GM21447 (cell line): ENCODE results near the gene RASSF3.

ENCODE experiments used
- ATAC-seq: cut with Tn5 transposase; IDR thresholded peaks from one replicate; pipeline ENCODE4 v1.9.1; 2021; ENCODE audit not compliant: unreplicated experiment

RASSF3 gene

DNA sequence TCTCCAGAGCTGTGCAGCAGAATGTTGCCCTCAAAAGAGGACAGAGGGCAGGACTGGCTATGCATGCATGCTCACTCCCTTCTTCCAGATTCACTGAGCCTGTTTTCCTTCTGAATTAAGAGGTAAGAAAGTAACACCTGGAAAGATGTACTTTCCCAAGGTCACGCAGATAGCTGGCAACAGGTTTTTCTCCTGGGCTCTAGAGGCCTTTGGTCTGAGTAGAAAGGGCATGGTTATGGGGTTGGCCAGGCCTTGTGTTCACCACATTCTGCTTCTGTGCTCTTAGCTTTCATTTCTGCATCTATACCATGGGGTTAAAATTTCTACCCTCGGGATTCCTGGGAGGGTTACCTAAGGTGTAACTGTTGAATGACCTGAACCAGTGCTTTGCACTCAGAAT lies 57.5 kb downstream of the RASSF3 start:
- ATAC-seq = no peak

GRCh38 chr12:64669270-64669842 lies 59.1 kb downstream of the RASSF3 start:
- peak; percentile 72 for ATAC-seq

GRCh38 chr12:64670019-64670418 lies 59.7 kb downstream of the RASSF3 start:
- ATAC-seq = no peak

DNA sequence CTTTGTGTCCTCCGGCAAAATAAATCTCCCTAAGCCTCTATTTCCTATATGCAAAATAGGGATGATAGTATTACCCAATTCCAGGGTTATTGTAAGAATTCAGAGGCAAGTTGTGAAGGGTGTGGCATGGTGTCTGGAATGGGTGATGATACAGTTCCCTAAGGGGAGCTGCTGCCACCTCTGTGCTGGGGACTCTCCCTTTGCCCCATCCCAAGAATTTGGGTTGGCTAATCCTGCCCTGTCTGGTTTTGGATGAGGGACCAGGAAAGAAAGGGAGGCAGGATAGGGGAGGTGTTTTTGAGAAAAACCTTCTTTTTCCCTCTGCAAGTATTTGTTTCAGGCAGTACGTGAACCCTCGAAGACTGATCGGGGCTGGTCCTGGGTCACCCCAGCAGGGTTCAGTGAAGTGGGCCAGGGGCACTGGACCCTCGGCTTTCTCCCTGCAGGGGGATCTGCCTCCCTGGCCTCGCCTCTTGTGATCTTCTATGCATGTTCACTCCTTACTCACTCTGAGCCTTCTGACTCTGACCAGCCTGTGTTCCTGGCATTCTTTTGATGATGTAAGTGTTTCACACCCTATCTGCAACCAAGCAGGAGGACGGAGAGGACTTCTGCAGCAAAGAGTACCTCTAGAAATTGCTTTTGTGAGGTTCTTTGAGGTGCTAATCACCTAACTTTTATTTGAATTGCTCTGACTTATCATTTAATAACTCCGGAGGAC lies 60.8 kb downstream of the RASSF3 start:
- no peak for ATAC-seq

DNA sequence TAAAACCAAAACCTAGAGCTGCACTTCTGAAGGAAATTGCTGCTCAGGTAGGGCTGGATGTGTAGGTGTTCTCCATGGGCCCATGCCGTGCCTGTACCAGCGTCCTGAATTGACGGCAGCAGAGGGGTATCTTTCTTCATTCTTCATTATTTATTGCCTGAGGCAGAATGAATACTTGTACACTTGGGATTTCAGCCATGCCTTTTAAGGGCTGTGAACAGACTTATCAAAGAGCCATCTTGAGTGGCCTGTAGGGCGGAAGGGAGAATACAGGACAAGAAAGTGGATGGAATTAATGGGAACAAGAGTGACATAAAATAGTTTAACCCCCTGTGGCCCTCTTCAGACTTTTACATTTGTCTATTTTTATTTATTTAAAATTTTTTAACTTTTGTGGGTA lies 61.4 kb downstream of the RASSF3 start:
- ATAC-seq = no peak

DNA sequence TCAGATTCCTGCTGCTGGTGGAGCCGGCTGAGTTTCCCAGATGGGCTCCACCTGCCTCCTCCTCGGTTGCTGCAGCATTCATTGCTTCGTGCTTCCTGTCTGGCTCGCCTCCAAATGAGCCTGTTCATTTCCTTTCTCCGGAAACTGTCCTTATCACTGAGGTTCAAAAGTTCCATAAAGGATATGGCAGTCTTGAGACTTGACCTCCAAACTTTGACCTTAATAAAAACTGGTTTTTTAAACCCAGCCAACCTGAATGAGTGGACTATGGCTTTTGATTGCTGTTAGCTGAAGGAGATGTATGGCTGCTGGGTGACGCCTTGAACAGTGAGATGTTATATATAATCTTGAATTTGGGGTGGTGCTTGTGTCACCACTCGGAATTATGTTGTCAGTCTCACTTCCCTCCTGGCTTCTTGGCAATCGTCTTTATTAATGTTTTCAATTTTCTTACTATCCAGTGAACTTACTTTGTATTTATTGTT lies 62.7 kb downstream of the RASSF3 start:
- ATAC-seq = no peak

- no peak for ATAC-seq
Measured at GRCh38 chr12:64673490-64674169, 63.3 kb downstream of the RASSF3 start.

- no peak for ATAC-seq
Measured at GRCh38 chr12:64674367-64674922, 64.2 kb downstream of the RASSF3 start.

DNA sequence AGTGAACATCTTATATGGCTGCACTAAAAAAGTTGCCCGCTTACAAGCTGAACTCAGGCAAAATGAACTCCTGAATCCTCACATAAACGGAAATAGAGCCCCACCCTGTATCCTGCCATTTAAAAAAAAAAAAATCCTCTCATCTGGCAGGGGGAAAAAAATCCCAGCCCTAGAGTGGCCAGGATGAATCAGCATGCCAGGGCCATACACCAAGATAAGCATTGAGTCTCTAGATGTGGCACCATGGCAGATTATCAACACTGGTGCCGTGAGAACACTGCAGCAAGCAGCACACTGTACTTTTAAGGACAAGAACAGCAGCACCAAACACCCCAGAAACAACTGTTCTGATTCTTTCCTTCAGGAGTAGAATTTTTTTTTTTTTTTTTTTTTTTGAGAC lies 65.5 kb downstream of the RASSF3 start:
- no peak for ATAC-seq

DNA sequence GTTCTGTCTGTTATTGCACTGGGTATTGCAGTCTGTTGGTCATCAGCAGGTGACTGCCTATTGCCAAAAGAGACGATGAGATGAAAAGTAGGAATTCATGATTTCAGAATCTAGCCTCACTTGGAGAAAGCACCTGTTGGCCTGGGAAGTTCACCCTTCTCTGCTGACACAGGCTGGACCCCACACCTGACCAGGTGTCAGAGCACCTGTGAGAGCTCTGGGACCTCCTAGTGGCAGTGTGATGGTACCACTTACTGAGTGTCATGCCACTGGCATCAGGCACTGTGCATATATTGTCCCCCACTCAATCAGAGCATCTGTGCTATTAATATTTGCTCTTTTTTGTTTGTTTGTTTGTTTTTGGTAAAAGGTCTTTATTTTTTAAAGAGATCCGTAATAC lies 68.0 kb downstream of the RASSF3 start:
- no peak for ATAC-seq

DNA sequence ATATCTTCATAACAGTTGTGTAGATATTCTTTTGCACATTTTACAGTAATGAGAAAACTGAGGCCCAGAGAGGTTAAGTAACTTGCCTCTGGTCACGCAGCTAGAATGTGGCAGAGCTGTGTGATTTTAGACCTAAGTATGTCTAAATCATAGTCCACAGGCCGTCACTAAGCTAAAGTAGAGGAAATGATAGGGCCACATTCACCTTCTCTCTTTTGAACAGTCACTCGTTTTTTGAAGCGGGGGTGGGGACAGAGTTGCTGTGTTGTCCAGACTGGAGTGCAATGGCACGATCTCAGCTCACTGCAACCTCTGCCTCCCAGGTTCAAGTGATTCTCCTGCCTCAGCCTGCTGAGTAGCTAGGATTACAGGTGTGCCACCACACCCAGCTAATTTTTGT lies 68.5 kb downstream of the RASSF3 start:
- ATAC-seq = no peak

DNA sequence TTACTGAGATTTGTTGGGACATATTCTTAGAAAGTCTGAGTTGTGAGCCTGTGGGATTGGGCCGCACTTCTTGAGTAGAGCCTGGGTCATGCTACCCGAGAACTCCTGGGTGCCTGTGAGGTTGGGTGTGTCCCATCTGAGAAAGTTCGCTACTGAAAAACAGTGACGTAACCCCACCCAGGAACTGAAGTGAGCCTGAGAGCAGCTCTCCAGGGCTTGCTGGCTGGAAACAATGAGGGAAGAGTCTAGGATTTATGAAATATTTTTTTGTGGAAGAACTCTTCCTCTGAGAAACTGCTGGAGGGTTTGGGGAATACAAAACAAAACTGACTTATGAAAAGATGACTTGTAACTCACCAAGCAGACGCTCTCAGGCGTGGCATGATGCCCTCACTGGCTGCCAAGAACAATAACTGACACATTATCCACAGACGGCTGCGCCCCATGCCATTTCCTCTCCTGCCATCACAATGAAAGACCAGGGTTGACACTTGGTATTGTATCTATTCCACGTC lies 69.2 kb downstream of the RASSF3 start:
- peak; percentile 40 for ATAC-seq

GRCh38 chr12:64680235-64680634 lies 69.9 kb downstream of the RASSF3 start:
- ATAC-seq = no peak

DNA sequence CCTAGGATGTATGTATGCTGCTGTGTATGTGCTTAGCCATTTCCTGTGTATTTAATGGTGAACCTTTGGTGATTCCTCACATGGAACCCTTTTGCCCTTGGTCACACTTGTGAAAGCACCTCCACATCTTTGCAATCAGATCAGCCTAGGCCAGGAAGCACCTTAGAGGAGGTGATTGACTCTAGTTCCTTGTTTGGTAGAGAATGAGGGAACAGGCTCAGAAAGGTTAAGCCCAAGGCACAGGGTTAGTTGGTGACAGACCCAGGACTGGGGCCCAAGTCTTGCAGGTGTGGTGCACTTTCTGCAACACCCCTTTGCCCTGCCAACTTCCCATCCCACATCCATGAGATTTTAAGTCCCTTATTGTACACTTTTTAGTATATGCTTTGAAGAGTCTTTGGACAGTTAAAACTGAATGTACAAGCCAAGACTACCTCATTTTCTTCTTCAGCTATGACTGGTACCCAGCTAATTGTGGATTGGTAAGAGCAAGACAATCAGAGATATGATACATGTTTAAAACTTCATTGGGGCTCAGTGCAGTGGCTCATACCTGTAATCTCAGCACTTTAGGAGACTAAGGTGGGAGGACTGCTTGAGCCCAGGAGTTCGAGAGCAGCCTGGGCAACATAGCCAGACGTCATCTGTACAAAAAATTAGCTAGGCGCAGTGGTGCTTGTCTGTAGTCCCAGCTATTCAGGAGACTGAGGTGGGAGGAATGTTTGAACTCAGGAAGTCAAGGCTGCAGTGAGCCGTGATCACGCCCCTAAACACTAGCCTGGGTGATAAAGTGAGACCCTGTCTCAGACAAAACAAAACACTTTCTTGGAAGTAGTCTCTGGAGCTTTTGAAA lies 71.1 kb downstream of the RASSF3 start:
- peak; percentile 41 for ATAC-seq

GRCh38 chr12:64682572-64683277 lies 72.4 kb downstream of the RASSF3 start:
- ATAC-seq = no peak

DNA sequence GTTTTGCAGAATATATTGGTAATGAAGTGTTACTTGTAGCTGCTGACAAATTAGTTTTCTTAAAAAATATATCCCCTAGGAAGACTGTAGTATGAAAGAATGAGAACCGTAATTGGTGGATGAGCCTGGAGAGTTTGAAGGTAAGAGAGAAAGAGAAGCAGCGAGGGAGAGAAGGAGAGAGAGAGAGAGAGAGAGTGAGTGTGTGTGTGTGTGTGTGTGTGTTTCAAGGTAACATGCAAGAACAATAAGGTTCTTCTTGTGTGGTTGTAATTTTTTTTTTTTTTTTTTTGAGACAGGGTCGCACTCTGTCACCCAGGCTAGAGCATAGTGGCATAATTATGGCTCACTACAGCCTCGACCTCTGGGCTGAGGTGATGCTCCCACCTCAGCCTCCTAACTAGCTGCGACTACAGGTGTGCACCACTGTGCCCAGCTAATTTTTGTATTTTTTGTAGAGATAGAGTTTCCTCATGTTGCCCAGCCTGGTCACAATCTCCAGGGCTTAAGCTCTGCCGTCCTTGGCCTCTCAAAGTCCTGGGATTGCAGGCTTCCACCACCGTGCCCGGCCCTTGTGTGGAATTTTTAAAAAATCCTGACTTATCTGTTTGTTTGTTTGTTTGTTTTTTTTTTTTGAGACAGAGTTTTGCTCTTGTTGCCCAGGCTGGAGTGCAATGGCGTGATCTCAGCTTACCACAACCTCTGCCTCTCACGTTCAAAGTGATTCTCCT lies 73.7 kb downstream of the RASSF3 start:
- no peak for ATAC-seq

DNA sequence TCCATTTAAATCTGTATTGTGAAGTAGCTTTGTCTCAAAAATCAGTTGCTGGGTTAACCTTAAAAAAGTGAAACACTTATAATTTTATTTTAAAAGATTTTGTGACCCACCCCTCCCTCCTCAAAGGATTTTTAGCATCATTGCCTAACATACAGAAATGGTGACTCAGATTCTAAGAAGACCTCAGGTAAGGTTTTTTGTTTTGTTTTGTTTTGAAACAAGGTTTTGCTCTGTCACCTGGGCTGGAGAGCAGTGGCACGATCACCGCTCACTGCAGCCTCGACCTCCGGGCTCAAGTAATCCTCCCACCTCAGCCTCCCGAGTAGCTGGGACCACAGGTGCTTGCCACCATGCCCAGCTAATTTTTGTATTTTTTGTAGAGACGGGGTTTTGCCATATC lies 74.8 kb downstream of the RASSF3 start:
- ATAC-seq = no peak

DNA sequence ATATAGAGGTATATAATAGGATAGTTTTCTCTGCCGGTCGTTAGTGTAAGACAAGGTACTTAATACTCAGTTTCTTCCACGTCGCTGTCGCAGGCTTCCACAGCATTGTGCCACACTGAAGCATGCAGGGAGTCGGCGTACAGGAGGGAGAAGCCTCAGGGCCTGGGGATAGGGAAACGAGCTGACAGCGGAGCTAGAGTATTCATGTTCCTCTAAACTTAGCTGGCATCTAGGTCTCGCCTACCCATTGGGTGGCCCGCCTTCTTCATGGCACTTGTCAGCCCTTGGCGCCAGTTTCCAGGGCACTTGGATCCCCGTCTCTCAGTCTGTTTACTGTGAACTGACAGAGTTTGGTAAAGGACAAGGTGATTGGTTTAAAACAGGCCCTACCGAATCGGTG lies 75.3 kb downstream of the RASSF3 start:
- no peak for ATAC-seq

GRCh38 chr12:64687816-64688215 lies 77.5 kb downstream of the RASSF3 start:
- ATAC-seq = no peak

DNA sequence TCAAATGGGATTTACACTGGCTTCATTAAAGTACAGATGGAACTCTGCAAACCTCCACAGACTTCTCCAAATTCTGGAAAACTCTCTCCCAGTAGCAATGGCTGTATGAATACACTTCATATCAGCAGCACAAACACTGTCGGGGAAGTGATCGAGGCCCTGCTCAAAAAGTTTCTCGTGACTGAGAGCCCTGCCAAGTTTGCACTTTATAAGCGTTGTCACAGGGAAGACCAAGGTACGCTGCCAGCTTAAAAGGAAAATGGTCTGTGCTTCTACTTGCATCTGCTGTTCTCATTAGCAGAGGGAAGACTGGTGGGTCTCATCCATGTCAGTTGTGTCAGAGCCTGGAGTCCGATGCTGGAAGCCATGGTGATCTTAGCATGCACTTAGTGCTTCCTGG lies 77.9 kb downstream of the RASSF3 start:
- ATAC-seq = no peak
